Hematopoietic multipotent progenitor cell treated with erythropoietin and hydrocortisone succinate and interleukin-3 and kit ligand, for 15 days (in vitro differentiated cells): Measurements from ENCODE around the gene SEC23IP.
"Not testable (repeated sequence)": the region's sequence is repeated elsewhere in the genome, so short reads cannot be mapped to it uniquely, and the experiment has no call there.

ENCODE experiments used
- DNase-seq: peaks from one replicate; pipeline ENCODE4 v3.0.0-alpha.2; 2015; ENCODE audit warnings: low spot score

SEC23IP gene

GRCh38 chr10:119892188-119893065, at the start of gene SEC23IP:
SEC23IP (plus strand) TSS chr10:119892730; CDS start chr10:119892783, 53 bp downstream.
- peak; percentile 89 for DNase-seq

GRCh38 chr10:119845656-119846055, 46.9 kb upstream of the SEC23IP start:
- DNase-seq, result no peak

GRCh38 chr10:119849031-119849789, 43.3 kb upstream of the SEC23IP start:
- DNase-seq, result no peak

- no peak for DNase-seq
Measured at GRCh38 chr10:119849944-119850343, 42.6 kb upstream of the SEC23IP start.

- DNase-seq, result no peak
Measured at GRCh38 chr10:119852277-119852676, 40.3 kb upstream of the SEC23IP start.

GRCh38 chr10:119852822-119853221, 39.7 kb upstream of the SEC23IP start:
- no peak for DNase-seq

- no peak for DNase-seq
Measured at GRCh38 chr10:119853574-119853973, 39.0 kb upstream of the SEC23IP start.

GRCh38 chr10:119858063-119858462, 34.5 kb upstream of the SEC23IP start:
- DNase-seq, result no peak

- DNase-seq, result peak; percentile 73
Measured at GRCh38 chr10:119859420-119860258, 32.9 kb upstream of the SEC23IP start.

- no peak for DNase-seq
Measured at GRCh38 chr10:119860866-119861607, 31.5 kb upstream of the SEC23IP start.

GRCh38 chr10:119862524-119862923, 30.0 kb upstream of the SEC23IP start:
- DNase-seq, result no peak

- DNase-seq, result no peak
Measured at GRCh38 chr10:119863951-119864565, 28.5 kb upstream of the SEC23IP start.

- DNase-seq, result no peak
Measured at GRCh38 chr10:119865699-119866240, 26.8 kb upstream of the SEC23IP start.

GRCh38 chr10:119867317-119867716, 25.2 kb upstream of the SEC23IP start:
- no peak for DNase-seq

GRCh38 chr10:119869398-119869797, 23.1 kb upstream of the SEC23IP start:
- DNase-seq, result not testable (repeated sequence)

GRCh38 chr10:119871881-119872609, 20.5 kb upstream of the SEC23IP start:
- DNase-seq, result no peak

- no peak for DNase-seq
Measured at GRCh38 chr10:119872610-119872859, 20.0 kb upstream of the SEC23IP start, which contains the start of gene MCMBP. MCMBP (minus strand) TSS chr10:119872843; CDS start chr10:119872584, 259 bp downstream.

GRCh38 chr10:119872860-119873681, 19.5 kb upstream of the SEC23IP start:
- DNase-seq, result peak; percentile 84

- no peak for DNase-seq
Measured at GRCh38 chr10:119878524-119878923, 14.0 kb upstream of the SEC23IP start.
